ENCODE data around the gene CARD9.

DNA sequence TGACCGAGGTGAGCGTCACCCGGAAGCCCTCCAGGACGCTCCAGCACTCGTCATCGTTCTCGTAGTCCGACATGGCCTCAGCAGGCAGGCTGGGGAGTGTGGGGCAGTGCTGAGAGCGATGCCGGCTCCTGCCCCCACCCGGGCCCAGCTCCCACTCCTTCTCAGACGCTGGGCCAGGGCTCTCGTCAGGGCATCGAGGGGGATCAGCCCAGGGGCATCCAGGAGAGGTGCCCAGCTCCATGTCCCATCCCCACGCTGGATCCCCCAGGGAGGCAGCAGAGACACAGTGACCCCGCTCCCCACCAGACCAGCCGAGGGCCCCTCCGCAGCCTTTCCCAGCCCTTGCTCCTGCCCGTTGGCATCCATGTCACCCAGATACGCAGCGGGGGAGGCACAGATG is 1.5 kb downstream of the CARD9 start:
- no peak for TF ChIP-seq CTCF (IDR thresholded peaks at IDR 0.05)
- no peak for TF ChIP-seq EP300 (IDR thresholded peaks at IDR 0.05; ENCODE audit: borderline replicate concordance in 1 of 2, low read depth in 1 of 2, low read length in 1 of 2)
- no peak for TF ChIP-seq POLR2AphosphoS5 (IDR thresholded peaks at IDR 0.05; ENCODE audit: low read depth, low read length)
- TF ChIP-seq RXRA (IDR thresholded peaks at IDR 0.05; ENCODE audit: borderline replicate concordance, low read depth) = no peak
- no peak for TF ChIP-seq MAX (IDR thresholded peaks at IDR 0.05; ENCODE audit: low read depth)
- TF ChIP-seq NRF1 (IDR thresholded peaks at IDR 0.05; ENCODE audit: low read depth, low read length) = no peak
- TF ChIP-seq TAF1 (IDR thresholded peaks at IDR 0.05; ENCODE audit: borderline replicate concordance, low read depth, low read length) = no peak
- TF ChIP-seq GABPA (IDR thresholded peaks at IDR 0.05; ENCODE audit: low read depth) = no peak
- no peak for TF ChIP-seq JUND (IDR thresholded peaks at IDR 0.05)
- TF ChIP-seq RCOR1 (IDR thresholded peaks at IDR 0.05; ENCODE audit: low read length) = no peak
- no peak for TF ChIP-seq IRF3 (IDR thresholded peaks at IDR 0.05; ENCODE audit: low read depth, low read length)
- no peak for TF ChIP-seq NFIC (IDR thresholded peaks at IDR 0.05; ENCODE audit: borderline replicate concordance)
- no peak for TF ChIP-seq EZH2phosphoT487 (IDR thresholded peaks at IDR 0.05; ENCODE audit: borderline replicate concordance, low read depth)
- no peak for TF ChIP-seq YY1 (IDR thresholded peaks at IDR 0.05; ENCODE audit: low read depth)

Data from SK-N-SH (cell line).